K562 (cell line): Measurements from ENCODE around the gene RFX7. TPM values are rescaled to one million over a fixed set of nuclear protein-coding genes. Genes with fewer than 3 reads are reported as not detected.

Source experiments
- ATAC-seq: fragments of 200-7000 bp; cut with Tn5 transposase; 3 replicates; pipeline ENCODE4 v1.9.1; 2020; ENCODE audit warnings: moderate library complexity
- BruUV-seq: library from RNA; stranded (reverse); fragments of 400-500 nt; replicated peaks from 2 replicates; lab custom pipeline; 2021; lab: Mats Ljungman, UMichigan
- CTCF ChIA-PET: fragments of 300-600 bp; formaldehyde crosslinking; extraction: SDS; loops from one replicate; lab custom pipeline; 2021; ENCODE audit warnings: low intra/inter-chr PET ratio; lab: Yijun Ruan, JAX
- POLR2A ChIA-PET: fragments of 300-600, 350-650 bp; sonication (Branson Sonifier 250); formaldehyde crosslinking; extraction: SDS; loops from one replicate; lab custom pipeline; 2021; ENCODE audit warnings: antibody characterized with exemption, inconsistent platforms; lab: Yijun Ruan, JAX
- DNase-seq, 4 experiments: peaks; one replicate each; pipeline versions ENCODE4 v3.0.0 to v3.0.0-alpha.2; 2011 to 2018; ENCODE audit warnings: low spot score in 3 of 4, mixed read lengths in 3 of 4; ENCODE audit errors: extremely low read depth in 1 of 4
- FAIRE-seq: peaks from 2 replicates; lab custom pipeline; 2011; peaks lifted over from hg19 to GRCh38; lab: Jason Lieb, UNC
- H2AFZ ChIP-seq: 2 replicates; pipeline ENCODE4 v1.6.0; 2011; ENCODE audit warnings: low read depth, low read length, control low read depth, inconsistent platforms
- H3K27ac ChIP-seq: fragments of 200-600 bp; 3 replicates; pipeline ENCODE4 v1.8.0; 2011; ENCODE audit warnings: low read depth, mild to moderate bottlenecking, control low read depth, inconsistent platforms, low read length, moderate library complexity, mixed read lengths; ENCODE audit errors: extremely low read depth
- H3K27me3 ChIP-seq, 2 experiments: fragments of 300-600 bp in 1 of 2; 2 replicates in 1 of 2; 3 replicates in 1 of 2; pipeline versions ENCODE4 v1.6.0 to v1.8.0; 2011; ENCODE audit warnings: inconsistent platforms in 2 of 2, low read length in 2 of 2, mild to moderate bottlenecking in 1 of 2, mixed read lengths in 1 of 2, moderate library complexity in 1 of 2; ENCODE audit not compliant: control insufficient read depth in 2 of 2, insufficient read depth in 2 of 2
- H3K36me3 ChIP-seq: fragments of 300-600 bp; 3 replicates; pipeline ENCODE4 v1.8.0; 2011; ENCODE audit warnings: mild to moderate bottlenecking, low read length, inconsistent platforms; ENCODE audit not compliant: control insufficient read depth, insufficient read depth
- H3K4me1 ChIP-seq, 2 experiments: fragments of 200-600 bp in 1 of 2; replicated peaks in 1 of 2; 2 replicates in 1 of 2; 3 replicates in 1 of 2; pipeline versions ENCODE4 v1.5.1 to v1.8.0; 2011; ENCODE audit warnings: inconsistent platforms in 2 of 2, low read length in 2 of 2, mild to moderate bottlenecking in 1 of 2, mixed read lengths in 1 of 2, moderate library complexity in 1 of 2; ENCODE audit not compliant: control insufficient read depth in 2 of 2, insufficient read depth in 2 of 2
- H3K4me2 ChIP-seq: 2 replicates; pipeline ENCODE4 v1.6.1; 2011; ENCODE audit warnings: low read length, control low read depth, inconsistent platforms, mixed read lengths; ENCODE audit not compliant: insufficient read depth
- H3K4me3 ChIP-seq: fragments of 200-600 bp; sonication (generic), shearing (Covaris generic); 2 replicates; pipeline ENCODE4 v1.5.1; 2016; ENCODE audit warnings: control low read depth, inconsistent platforms
- H3K79me2 ChIP-seq: fragments of 200-600 bp; 3 replicates; pipeline ENCODE4 v1.8.0; 2011; ENCODE audit warnings: low read length, inconsistent platforms; ENCODE audit not compliant: control insufficient read depth, insufficient read depth
- H3K9ac ChIP-seq, 2 experiments: 2 replicates each; pipeline versions ENCODE4 v1.6.0 to v1.6.1; 2011; ENCODE audit warnings: low read depth in 2 of 2, low read length in 2 of 2, control low read depth in 1 of 2, inconsistent platforms in 1 of 2, mild to moderate bottlenecking in 1 of 2, mixed read lengths in 1 of 2; ENCODE audit not compliant: insufficient read depth in 1 of 2
- H3K9me1 ChIP-seq: one replicate; pipeline ENCODE4 v1.6.0; 2011; ENCODE audit warnings: inconsistent platforms, mild to moderate bottlenecking, low read length, moderate library complexity; ENCODE audit not compliant: control insufficient read depth, insufficient read depth
- H3K9me3 ChIP-seq: replicated peaks from 2 replicates; pipeline ENCODE4 v1.5.1; 2011; ENCODE audit warnings: low read depth, low read length, inconsistent platforms; ENCODE audit not compliant: control insufficient read depth, insufficient read depth
- H4K20me1 ChIP-seq: replicated peaks from 2 replicates; pipeline ENCODE4 v1.6.1; 2011; ENCODE audit warnings: low read length, inconsistent platforms, mixed read lengths; ENCODE audit not compliant: control insufficient read depth, insufficient read depth
- CHD4 ChIP-seq: fragments of 200-600 bp; sonication (generic); IDR thresholded peaks from 3 replicates; pipeline ENCODE4 v1.6.1; 2012; ENCODE audit warnings: low read depth, mild to moderate bottlenecking, mixed read lengths, low read length, inconsistent platforms; ENCODE audit not compliant: insufficient read depth, insufficient replicate concordance, poor library complexity, severe bottlenecking
- FOXJ3 ChIP-seq: sonication (generic); formaldehyde crosslinking; IDR thresholded peaks from 2 replicates; pipeline ENCODE4 v1.4.0; 2020; ENCODE audit warnings: mild to moderate bottlenecking, missing genetic modification reagents
- SPI1 ChIP-seq: IDR thresholded peaks from 2 replicates; pipeline ENCODE4 v1.6.1; 2011; ENCODE audit warnings: low read depth, low read length, control low read depth, borderline replicate concordance
- ZFPM2 ChIP-seq: fragments of 250-450 bp; sonication (Bioruptor Pico); IDR thresholded peaks from 2 replicates; pipeline ENCODE4 v1.5.1; 2022; ENCODE audit warnings: mild to moderate bottlenecking
- ZKSCAN1 ChIP-seq: fragments of 150-350 bp; IDR thresholded peaks from 2 replicates; pipeline ENCODE4 v1.6.1; 2016; ENCODE audit warnings: low read depth, low read length
- ZNF12 ChIP-seq: sonication (generic); formaldehyde crosslinking; IDR thresholded peaks from 2 replicates; pipeline ENCODE4 v1.4.0; 2020; ENCODE audit warnings: mild to moderate bottlenecking, missing genetic modification reagents
- ZNF668 ChIP-seq: fragments of 250-450 bp; sonication (Bioruptor Pico); IDR thresholded peaks from 2 replicates; pipeline ENCODE4 v1.8.0; 2022; ENCODE audit warnings: mild to moderate bottlenecking, inconsistent platforms
- ZNF785 ChIP-seq: fragments of 250-450 bp; sonication (Bioruptor Pico); IDR thresholded peaks from 2 replicates; pipeline ENCODE4 v1.4.0; 2020; ENCODE audit warnings: mild to moderate bottlenecking
- WGBS: fragments of 100-300 bp; shearing (Covaris generic); methylation state at CpG from one replicate; pipeline ENCODE4 v1.1.6; 2016; ENCODE audit warnings: low coverage, mixed read lengths; ENCODE audit not compliant: insufficient coverage; ENCODE audit errors: missing lambda C conversion rate; 5-methylcytosine and 5-hydroxymethylcytosine counted together
- in situ Hi-C: fragments of 300-500 bp; cut with MboI; formaldehyde crosslinking; loops from 4 replicates; pipeline ENCODE4 v1.15.0; 2018; ENCODE audit warnings: inconsistent platforms, mixed read lengths
- intact Hi-C: fragments of 100-400 bp; cut with micrococcal nuclease; formaldehyde crosslinking; loops from 2 replicates; pipeline ENCODE4 v1.14.2; 2022
- polyA plus RNA-seq, 8 experiments: library from polyadenylated mRNA; depleted of rRNA in 4 of 8; stranded (reverse) in 5 of 8; unstranded in 3 of 8; fragments of >200 nt; fragmentation: Nextera tagmentation in 2 of 8; fragmentation: Illumina TruSeq in 1 of 8; extraction: Ambion mirVana in 2 of 8; extraction: Trizol in 1 of 8; gene quantifications; 2 replicates each; pipeline versions ENCODE4 v1.2.1 to v1.2.3, GENCODE V29; 2011 to 2014; ENCODE audit warnings: inconsistent platforms in 1 of 8, missing spikeins in 1 of 8
- total RNA-seq, 7 experiments: library from RNA; depleted of rRNA in 6 of 7; stranded (reverse); fragments of >200 nt in 6 of 7; fragmentation: Illumina TruSeq in 2 of 7; extraction: Trizol in 2 of 7; gene quantifications; 2 replicates each; pipeline versions ENCODE4 v1.2.1 to v1.2.3, GENCODE V29; 2011 to 2021; ENCODE audit warnings: low replicate concordance in 1 of 7
- TF ChIP-seq, protein P1 (sequence below), 2 experiments: fragments of 200-800 bp in 1 of 2; sonication (Bioruptor generic) in 1 of 2; sonication (generic) in 1 of 2; formaldehyde crosslinking in 1 of 2; IDR thresholded peaks in 1 of 2; conservative IDR thresholded peaks in 1 of 2; 2 replicates each; pipeline versions ENCODE4 v1.5.0 to v1.6.1; 2016 to 2020; ENCODE audit warnings: missing compliant biosample characterization in 1 of 2, missing genetic modification characterization in 1 of 2, missing genetic modification reagents in 1 of 2
- TF ChIP-seq, protein P2 (sequence below), 3 experiments: fragments of 200-800 bp in 1 of 3; sonication (Bioruptor generic) in 1 of 3; sonication (generic) in 1 of 3; formaldehyde crosslinking in 1 of 3; IDR thresholded peaks; 2 replicates each; pipeline versions ENCODE4 v1.6.1 to v1.8.0; 2016 to 2022; ENCODE audit warnings: mild to moderate bottlenecking in 2 of 3, missing compliant biosample characterization in 2 of 3, missing genetic modification characterization in 2 of 3, missing genetic modification reagents in 1 of 3

The RFX7 gene
- total and polyA plus RNA-seq, 9 of the 15 experiments (the other 6 are each of a cell fraction or from before 2014, with no cell fraction given): 2.4 to 17.9 (median 6.3) TPM

DNA sequence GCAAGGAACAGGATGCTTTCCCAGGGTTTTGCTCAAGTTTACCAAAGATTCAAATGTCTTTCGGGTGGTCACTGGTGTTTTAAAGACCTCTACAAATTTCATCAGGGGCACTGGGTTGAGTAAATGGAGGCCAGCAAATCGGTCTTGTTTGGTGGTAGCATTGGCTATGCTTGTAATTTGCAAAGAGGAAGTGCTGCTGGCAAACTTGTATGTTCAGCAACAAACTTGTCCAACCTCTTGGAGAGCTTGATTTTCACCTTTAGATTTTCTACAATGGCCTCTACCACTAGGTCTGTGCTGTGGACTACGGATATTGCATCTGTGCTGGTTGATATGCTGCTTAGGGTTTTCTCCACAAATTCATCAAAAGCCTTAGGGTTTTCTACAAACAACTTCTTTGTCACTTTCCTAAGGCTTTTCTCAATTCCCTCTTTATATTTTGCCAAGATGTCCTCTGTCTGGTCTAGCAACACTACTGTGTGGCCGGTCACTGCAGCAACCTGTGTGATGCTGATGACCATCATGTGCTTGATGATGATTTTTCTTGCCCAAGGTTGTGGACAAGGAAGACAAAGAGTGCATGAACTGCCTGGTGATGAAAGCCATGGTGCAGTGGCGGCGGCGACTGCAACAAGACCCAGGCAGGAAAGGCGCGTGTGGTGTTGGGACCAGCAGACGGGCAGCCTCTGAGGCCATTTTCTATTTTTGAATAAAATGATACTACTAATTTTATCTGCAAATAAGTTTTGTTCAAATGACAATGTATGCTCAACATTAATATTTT is 50.8 kb downstream of the RFX7 start:
- H3K79me2 ChIP-seq: peaks cover 53% of the 10 kb centered on the region

DNA sequence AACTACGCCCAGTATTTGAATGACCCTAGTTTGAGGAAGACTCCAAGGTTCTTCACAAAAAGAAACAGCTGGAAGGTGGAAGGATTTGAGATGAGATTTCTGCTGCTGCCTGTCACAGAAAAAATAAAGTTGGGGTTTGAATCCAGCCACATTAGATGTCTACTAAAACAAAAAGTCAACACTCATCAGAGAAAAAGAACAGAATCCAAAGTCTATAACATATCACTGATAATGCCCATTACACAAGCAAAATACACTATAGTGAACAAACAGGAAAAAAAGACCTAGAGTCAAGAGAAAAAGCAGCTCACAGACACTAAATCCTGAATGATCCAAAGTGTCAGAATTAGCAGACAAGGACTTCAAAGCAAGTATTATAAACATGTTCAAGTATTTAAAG is 56.0 kb downstream of the RFX7 start:
- Histone ChIP-seq H4K20me1 (0 out of 2 replicates have a peak, but pooled peaks cover 3% of the 10 kb centered on the region), H3K4me1 (no peaks in the 10 kb centered on the region), H3K4me2 (no peak overlapping the region), H3K9me3 (no peaks in the 10 kb centered on the region), H3K4me3 (no peak overlapping the region), H3K9ac (no peak overlapping the region), H2AFZ (no peak overlapping the region), H3K27ac (no peak overlapping the region), H3K79me2 (peaks cover 65% of the 10 kb centered on the region), H3K27me3 (no peaks in the 10 kb centered on the region), H3K36me3 (no peaks in the 10 kb centered on the region), H3K9me1 (no peaks in the 10 kb centered on the region)
- no TSS peak for BruUV-seq
- FAIRE-seq (no peak), DNase-seq (no peak), ATAC-seq (no peak)
- TF ChIP-seq ZKSCAN1 (no peak), ZFPM2 (CRISPR knock-in tag) (no peak), ZNF668 (CRISPR knock-in tag) (no peak), ZNF12 (no peak), CHD4 (no peak), ZNF785 (CRISPR knock-in tag) (no peak)
- TF ChIP-seq, protein P1, sequence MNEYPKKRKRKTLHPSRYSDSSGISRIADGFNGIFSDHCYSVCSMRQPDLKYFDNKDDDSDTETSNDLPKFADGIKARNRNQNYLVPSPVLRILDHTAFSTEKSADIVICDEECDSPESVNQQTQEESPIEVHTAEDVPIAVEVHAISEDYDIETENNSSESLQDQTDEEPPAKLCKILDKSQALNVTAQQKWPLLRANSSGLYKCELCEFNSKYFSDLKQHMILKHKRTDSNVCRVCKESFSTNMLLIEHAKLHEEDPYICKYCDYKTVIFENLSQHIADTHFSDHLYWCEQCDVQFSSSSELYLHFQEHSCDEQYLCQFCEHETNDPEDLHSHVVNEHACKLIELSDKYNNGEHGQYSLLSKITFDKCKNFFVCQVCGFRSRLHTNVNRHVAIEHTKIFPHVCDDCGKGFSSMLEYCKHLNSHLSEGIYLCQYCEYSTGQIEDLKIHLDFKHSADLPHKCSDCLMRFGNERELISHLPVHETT (CRISPR knock-in tag; conservative IDR thresholded peaks at IDR 0.05 in 1 of 2, IDR thresholded peaks at IDR 0.05 in 1 of 2): no peak
- TF ChIP-seq, protein P2, sequence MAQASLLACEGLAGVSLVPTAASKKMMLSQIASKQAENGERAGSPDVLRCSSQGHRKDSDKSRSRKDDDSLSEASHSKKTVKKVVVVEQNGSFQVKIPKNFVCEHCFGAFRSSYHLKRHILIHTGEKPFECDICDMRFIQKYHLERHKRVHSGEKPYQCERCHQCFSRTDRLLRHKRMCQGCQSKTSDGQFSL (CRISPR knock-in tag; IDR thresholded peaks at IDR 0.05): no peak
- TF ChIP-seq, protein P2 (tag; IDR thresholded peaks at IDR 0.05): no peak
- 95% methylated on average over 1 of the region's 1 CpG for WGBS
- CTCF ChIA-PET: no interaction called here
- POLR2A ChIA-PET: interaction anchor here (0.7 to 1.2 kb wide), 2 partner anchors 13 to 16 kb away, joined by 3 to 4 read pairs; no protein-coding TSS in a partner anchor
- in situ Hi-C loops: no loop called here
- intact Hi-C loops: no loop called here

More for the DNA sequence above, 50.8 kb downstream of the RFX7 start:
- DNase-seq: no peak
- H3K9ac ChIP-seq: no peak overlapping the region
- 0 out of 2 replicates have a peak, but pooled peaks cover 3% of the 10 kb centered on the region for H4K20me1 ChIP-seq
- no TSS peak for BruUV-seq
- no peak overlapping the region for H3K4me2 ChIP-seq
- no peaks in the 10 kb centered on the region for H3K9me3 ChIP-seq
- H3K36me3 ChIP-seq: no peaks in the 10 kb centered on the region
- no peak for TF ChIP-seq FOXJ3
- TF ChIP-seq SPI1: peak; percentile 73; the same call in 1 of the 2 replicates
- H3K9me1 ChIP-seq: no peaks in the 10 kb centered on the region
- in situ Hi-C loops: no loop called here
- no peak for ATAC-seq
- whole genome bisulfite sequencing: 89% methylated on average over 10 of the region's 10 CpGs
- no peak overlapping the region for H2AFZ ChIP-seq
- no peaks in the 10 kb centered on the region for H3K27me3 ChIP-seq
- intact Hi-C loops: no loop called here
- H3K4me1 ChIP-seq: no peaks in the 10 kb centered on the region
- no peak overlapping the region for H3K27ac ChIP-seq
- ChIA-PET CTCF (no interaction called here), POLR2A (no interaction called here)
- no peak overlapping the region for H3K4me3 ChIP-seq
- FAIRE-seq: no peak
